ENCODE results near the gene NOXA1.

The NOXA1 gene

DNA sequence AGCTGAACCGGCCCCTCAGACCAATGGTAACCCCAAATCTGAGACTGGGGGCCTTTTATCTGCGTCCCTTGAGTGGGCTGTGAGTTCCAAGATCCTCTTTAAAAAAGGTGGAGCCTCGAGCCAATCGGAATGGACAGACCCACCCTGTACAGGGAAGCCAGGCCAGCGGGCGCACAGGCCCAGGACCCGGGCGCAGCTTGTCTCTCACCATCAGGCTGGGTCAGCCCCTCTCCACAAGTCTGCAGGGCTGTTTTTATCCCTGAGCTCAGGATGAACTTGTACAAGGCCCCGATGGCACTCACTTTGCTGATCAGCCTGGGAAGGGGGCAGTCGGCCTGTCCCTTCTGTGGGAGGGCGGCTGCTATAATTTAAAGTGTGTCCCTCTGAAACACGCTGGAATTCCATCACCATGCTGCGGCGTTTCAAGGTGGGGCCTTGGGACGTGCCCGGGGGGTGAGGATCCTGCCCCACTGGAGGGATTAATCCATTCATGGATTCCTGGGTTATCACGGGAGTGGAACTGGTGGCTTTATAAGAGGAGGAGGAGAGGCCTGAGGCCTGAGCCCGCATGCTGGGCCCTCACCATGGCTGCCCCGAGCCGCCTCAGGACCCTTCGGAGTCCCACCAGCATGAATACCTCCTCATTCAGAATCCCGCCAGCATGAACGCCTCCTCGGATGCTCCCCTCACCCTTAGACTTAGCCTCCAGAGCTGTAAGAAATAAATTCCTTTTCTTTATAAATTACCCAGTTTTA lies 14.4 kb upstream of the NOXA1 start:
- CTCF ChIA-PET: interaction anchor here (0.7 to 1.8 kb wide), 7 partner anchors 13 to 172 kb away, joined by 3 to 9 read pairs (median 3); partner anchors contain the start of genes EXD3, NOXA1 and NRARP
- Histone ChIP-seq H3K4me1 (ENCODE audit: control insufficient read depth, insufficient read depth, low read length) (peaks cover 4% of the 10 kb centered on the region; the same call in 1 of the 2 replicates), H3K9me3 (ENCODE audit: control insufficient read depth, insufficient read depth, low read depth, low read length) (no peaks in the 10 kb centered on the region), H3K27ac (ENCODE audit: extremely low read depth, low read depth, low read length) (no peak overlapping the region), H3K4me3 (ENCODE audit: low read depth, low read length) (no peak overlapping the region), H3K36me3 (ENCODE audit: control insufficient read depth in 2 of 2, insufficient read depth in 1 of 2, low read length in 2 of 2) (no peaks in the 10 kb centered on the region)
- TF ChIP-seq ZNF404 (tag by site-specific recombination; IDR thresholded peaks at IDR 0.05) (no peak), ZNF366 (tag by site-specific recombination; conservative IDR thresholded peaks at IDR 0.05) (no peak), ZNF202 (tag by site-specific recombination; IDR thresholded peaks at IDR 0.05; ENCODE audit: borderline replicate concordance) (no peak)
- TF ChIP-seq, protein P1, sequence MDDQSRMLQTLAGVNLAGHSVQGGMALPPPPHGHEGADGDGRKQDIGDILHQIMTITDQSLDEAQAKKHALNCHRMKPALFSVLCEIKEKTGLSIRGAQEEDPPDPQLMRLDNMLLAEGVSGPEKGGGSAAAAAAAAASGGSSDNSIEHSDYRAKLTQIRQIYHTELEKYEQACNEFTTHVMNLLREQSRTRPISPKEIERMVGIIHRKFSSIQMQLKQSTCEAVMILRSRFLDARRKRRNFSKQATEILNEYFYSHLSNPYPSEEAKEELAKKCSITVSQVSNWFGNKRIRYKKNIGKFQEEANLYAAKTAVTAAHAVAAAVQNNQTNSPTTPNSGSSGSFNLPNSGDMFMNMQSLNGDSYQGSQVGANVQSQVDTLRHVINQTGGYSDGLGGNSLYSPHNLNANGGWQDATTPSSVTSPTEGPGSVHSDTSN (CRISPR knock-in tag; IDR thresholded peaks at IDR 0.05): no peak
- POLR2A ChIA-PET: interaction anchor here (0.9 to 2.0 kb wide), 4 partner anchors 14 to 122 kb away, joined by 3 to 9 read pairs (median 4); partner anchors contain the start of genes EXD3, NOXA1 and NRARP

- CTCF ChIA-PET: interaction anchor here (0.6 to 1.8 kb wide), 7 partner anchors 13 to 207 kb away, joined by 3 to 9 read pairs (median 3); partner anchors contain the start of genes EXD3, NOXA1 and NRARP
- POLR2A ChIA-PET: interaction anchor here (0.9 to 2.0 kb wide), 2 partner anchors 50 to 107 kb away, joined by 4 to 5 read pairs; partner anchors contain the start of gene NRARP
- Histone ChIP-seq H3K36me3 (ENCODE audit: control insufficient read depth in 2 of 2, insufficient read depth in 1 of 2, low read length in 2 of 2) (no peaks in the 10 kb centered on the region), H3K4me3 (ENCODE audit: low read depth, low read length) (no peak overlapping the region), H3K27ac (ENCODE audit: extremely low read depth, low read depth, low read length) (no peak overlapping the region), H3K9me3 (ENCODE audit: control insufficient read depth, insufficient read depth, low read depth, low read length) (no peaks in the 10 kb centered on the region), H3K4me1 (ENCODE audit: control insufficient read depth, insufficient read depth, low read length) (peaks cover 4% of the 10 kb centered on the region; the same call in 1 of the 2 replicates)
- no peak for TF ChIP-seq ZNF645 (tag by site-specific recombination; IDR thresholded peaks at IDR 0.05)
- TF ChIP-seq, protein P2, sequence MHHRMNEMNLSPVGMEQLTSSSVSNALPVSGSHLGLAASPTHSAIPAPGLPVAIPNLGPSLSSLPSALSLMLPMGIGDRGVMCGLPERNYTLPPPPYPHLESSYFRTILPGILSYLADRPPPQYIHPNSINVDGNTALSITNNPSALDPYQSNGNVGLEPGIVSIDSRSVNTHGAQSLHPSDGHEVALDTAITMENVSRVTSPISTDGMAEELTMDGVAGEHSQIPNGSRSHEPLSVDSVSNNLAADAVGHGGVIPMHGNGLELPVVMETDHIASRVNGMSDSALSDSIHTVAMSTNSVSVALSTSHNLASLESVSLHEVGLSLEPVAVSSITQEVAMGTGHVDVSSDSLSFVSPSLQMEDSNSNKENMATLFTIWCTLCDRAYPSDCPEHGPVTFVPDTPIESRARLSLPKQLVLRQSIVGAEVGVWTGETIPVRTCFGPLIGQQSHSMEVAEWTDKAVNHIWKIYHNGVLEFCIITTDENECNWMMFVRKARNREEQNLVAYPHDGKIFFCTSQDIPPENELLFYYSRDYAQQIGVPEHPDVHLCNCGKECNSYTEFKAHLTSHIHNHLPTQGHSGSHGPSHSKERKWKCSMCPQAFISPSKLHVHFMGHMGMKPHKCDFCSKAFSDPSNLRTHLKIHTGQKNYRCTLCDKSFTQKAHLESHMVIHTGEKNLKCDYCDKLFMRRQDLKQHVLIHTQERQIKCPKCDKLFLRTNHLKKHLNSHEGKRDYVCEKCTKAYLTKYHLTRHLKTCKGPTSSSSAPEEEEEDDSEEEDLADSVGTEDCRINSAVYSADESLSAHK (tag by site-specific recombination; IDR thresholded peaks at IDR 0.05): no peak
- no peak for TF ChIP-seq INSM2 (tag by site-specific recombination; IDR thresholded peaks at IDR 0.05)
- TF ChIP-seq ZNF148 (tag by site-specific recombination; IDR thresholded peaks at IDR 0.05; ENCODE audit: borderline replicate concordance): no peak
- TF ChIP-seq ZNF701 (tag by site-specific recombination; IDR thresholded peaks at IDR 0.05): no peak
- TF ChIP-seq, protein P3, sequence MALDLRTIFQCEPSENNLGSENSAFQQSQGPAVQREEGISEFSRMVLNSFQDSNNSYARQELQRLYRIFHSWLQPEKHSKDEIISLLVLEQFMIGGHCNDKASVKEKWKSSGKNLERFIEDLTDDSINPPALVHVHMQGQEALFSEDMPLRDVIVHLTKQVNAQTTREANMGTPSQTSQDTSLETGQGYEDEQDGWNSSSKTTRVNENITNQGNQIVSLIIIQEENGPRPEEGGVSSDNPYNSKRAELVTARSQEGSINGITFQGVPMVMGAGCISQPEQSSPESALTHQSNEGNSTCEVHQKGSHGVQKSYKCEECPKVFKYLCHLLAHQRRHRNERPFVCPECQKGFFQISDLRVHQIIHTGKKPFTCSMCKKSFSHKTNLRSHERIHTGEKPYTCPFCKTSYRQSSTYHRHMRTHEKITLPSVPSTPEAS (tag by site-specific recombination; IDR thresholded peaks at IDR 0.05): no peak
- no peak for TF ChIP-seq BCL11B (tag by site-specific recombination; IDR thresholded peaks at IDR 0.05; ENCODE audit: low read depth)
- TF ChIP-seq, protein P4, sequence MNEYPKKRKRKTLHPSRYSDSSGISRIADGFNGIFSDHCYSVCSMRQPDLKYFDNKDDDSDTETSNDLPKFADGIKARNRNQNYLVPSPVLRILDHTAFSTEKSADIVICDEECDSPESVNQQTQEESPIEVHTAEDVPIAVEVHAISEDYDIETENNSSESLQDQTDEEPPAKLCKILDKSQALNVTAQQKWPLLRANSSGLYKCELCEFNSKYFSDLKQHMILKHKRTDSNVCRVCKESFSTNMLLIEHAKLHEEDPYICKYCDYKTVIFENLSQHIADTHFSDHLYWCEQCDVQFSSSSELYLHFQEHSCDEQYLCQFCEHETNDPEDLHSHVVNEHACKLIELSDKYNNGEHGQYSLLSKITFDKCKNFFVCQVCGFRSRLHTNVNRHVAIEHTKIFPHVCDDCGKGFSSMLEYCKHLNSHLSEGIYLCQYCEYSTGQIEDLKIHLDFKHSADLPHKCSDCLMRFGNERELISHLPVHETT (tag by site-specific recombination; IDR thresholded peaks at IDR 0.05): no peak
- TF ChIP-seq MEIS1 (CRISPR knock-in tag; IDR thresholded peaks at IDR 0.05; ENCODE audit: borderline replicate concordance): no peak
- no peak for TF ChIP-seq ZNF223 (tag by site-specific recombination; IDR thresholded peaks at IDR 0.05)
- no peak for TF ChIP-seq KLF7 (tag by site-specific recombination; IDR thresholded peaks at IDR 0.05; ENCODE audit: borderline replicate concordance)
These were observed 13.7 kb upstream of the NOXA1 start for GRCh38 chr9:137409515-137409914.

Measured in HEK293 (cell line).